ENCODE data around the gene DHRS7B. TPM values are rescaled to one million over a fixed set of nuclear protein-coding genes. Genes with fewer than 3 reads are reported as not detected.
"Not testable (repeated sequence)": the region's sequence is repeated elsewhere in the genome, so short reads cannot be mapped to it uniquely, and the experiment has no call there.

Gene DHRS7B
- polyA plus RNA-seq, 1 of the 3 experiments (the other 2 are of a cell fraction) = 17.8 TPM

GRCh38 chr17:21143695-21144094 lies 16.9 kb downstream of the DHRS7B start (continued):
- TF ChIP-seq CTCF (IDR thresholded peaks at IDR 0.05) = no peak
- no peak for TF ChIP-seq NRF1 (IDR thresholded peaks at IDR 0.05; ENCODE audit: low read depth, low read length)
- TF ChIP-seq CHD2 (IDR thresholded peaks at IDR 0.05; ENCODE audit: low read length, partially characterized antibody) = peak; percentile 34
- TF ChIP-seq RCOR1 (IDR thresholded peaks at IDR 0.05; ENCODE audit: low read length) = peak; percentile 46; the same call in 1 of the 2 replicates
- TF ChIP-seq GABPA (IDR thresholded peaks at IDR 0.05; ENCODE audit: low read depth) = no peak
- no peak for TF ChIP-seq PBX3 (IDR thresholded peaks at IDR 0.05)
- TF ChIP-seq FOSL2 (IDR thresholded peaks at IDR 0.05; ENCODE audit: borderline replicate concordance, low read depth) = no peak
- no peak for TF ChIP-seq JUND (IDR thresholded peaks at IDR 0.05)

GRCh38 chr17:21144299-21144698 lies 17.5 kb downstream of the DHRS7B start:
- H3K4me2 ChIP-seq; H3K9me3 ChIP-seq; H3K4me1 ChIP-seq (ENCODE audit: control insufficient read depth in 1 of 2, insufficient read depth in 2 of 2, low read depth in 1 of 2, low read length in 1 of 2); H3F3A ChIP-seq (replicated peaks; ENCODE audit: insufficient read depth); DNase-seq; H3K27me3 ChIP-seq (ENCODE audit: insufficient read depth); H3K9me2 ChIP-seq; H4K20me1 ChIP-seq (ENCODE audit: insufficient read depth); H3K79me2 ChIP-seq (ENCODE audit: insufficient read depth); H3K9ac ChIP-seq; H2AFZ ChIP-seq (ENCODE audit: low read depth); H3K27ac ChIP-seq (ENCODE audit: low read depth in 2 of 2, low read length in 1 of 2); POLR2A ChIA-PET; H3K36me3 ChIP-seq (replicated peaks in 1 of 2; ENCODE audit: control insufficient read depth in 1 of 2, insufficient read depth in 2 of 2, low read length in 1 of 2); H3K4me3 ChIP-seq (ENCODE audit: low read depth in 2 of 2, low read length in 1 of 2): not testable (repeated sequence)
- WGBS (ENCODE audit: low lambda C conversion rate) = 93% methylated on average over 3 of the region's 3 CpGs
- CTCF ChIA-PET = interaction anchor here (6.8 kb wide), 1 partner anchor 15 kb away, joined by 42 read pairs; no protein-coding TSS in a partner anchor

GRCh38 chr17:21146362-21147015 lies 19.7 kb downstream of the DHRS7B start:
- Histone ChIP-seq H3K4me2 (no peak overlapping the region), H3K79me2 (ENCODE audit: insufficient read depth) (no peaks in the 10 kb centered on the region), H2AFZ (ENCODE audit: low read depth) (no peak overlapping the region), H3K27me3 (ENCODE audit: insufficient read depth) (no peaks in the 10 kb centered on the region), H3F3A (replicated peaks; ENCODE audit: insufficient read depth) (no peaks in the 10 kb centered on the region), H3K9me2 (no peaks in the 10 kb centered on the region), H4K20me1 (ENCODE audit: insufficient read depth) (no peaks in the 10 kb centered on the region), H3K9me3 (no peaks in the 10 kb centered on the region), H3K4me3 (ENCODE audit: low read depth in 2 of 2, low read length in 1 of 2) (no peak overlapping the region), H3K4me1 (ENCODE audit: control insufficient read depth in 1 of 2, insufficient read depth in 2 of 2, low read depth in 1 of 2, low read length in 1 of 2) (peaks cover 0 to 9% of the 10 kb centered on the region in 2 experiments; a peak in 1 of 4 replicates), H3K9ac (no peak overlapping the region), H3K27ac (ENCODE audit: low read depth in 2 of 2, low read length in 1 of 2) (no peak overlapping the region), H3K36me3 (replicated peaks in 1 of 2; ENCODE audit: control insufficient read depth in 1 of 2, insufficient read depth in 2 of 2, low read length in 1 of 2) (no peaks in the 10 kb centered on the region)
- ChIA-PET POLR2A (no interaction called here), CTCF (interaction anchor here (1.3 kb wide), 1 partner anchor 30 kb away, joined by 3 read pairs; no protein-coding TSS in a partner anchor)
- no peak for DNase-seq
- 93% methylated on average over 3 of the region's 3 CpGs for WGBS (ENCODE audit: low lambda C conversion rate)
- no peak for TF ChIP-seq CTCF (IDR thresholded peaks at IDR 0.05)
- TF ChIP-seq EP300 (IDR thresholded peaks at IDR 0.05; ENCODE audit: borderline replicate concordance in 1 of 2, low read depth in 1 of 2, low read length in 1 of 2) = no peak
- TF ChIP-seq POLR2AphosphoS5 (IDR thresholded peaks at IDR 0.05; ENCODE audit: low read depth, low read length) = no peak
- TF ChIP-seq MXI1 (IDR thresholded peaks at IDR 0.05; ENCODE audit: low read depth, low read length) = no peak
- no peak for TF ChIP-seq RCOR1 (IDR thresholded peaks at IDR 0.05; ENCODE audit: low read length)
- TF ChIP-seq MAX (IDR thresholded peaks at IDR 0.05; ENCODE audit: low read depth) = no peak
- TF ChIP-seq ELF1 (IDR thresholded peaks at IDR 0.05) = no peak
- TF ChIP-seq TCF12 (IDR thresholded peaks at IDR 0.05) = no peak
- TF ChIP-seq ZBTB33 (IDR thresholded peaks at IDR 0.05; ENCODE audit: borderline replicate concordance, low read depth) = no peak
- no peak for TF ChIP-seq FOSL2 (IDR thresholded peaks at IDR 0.05; ENCODE audit: borderline replicate concordance, low read depth)
- TF ChIP-seq JUND (IDR thresholded peaks at IDR 0.05) = no peak
- TF ChIP-seq SIN3A (IDR thresholded peaks at IDR 0.05; ENCODE audit: borderline replicate concordance, low read depth, low read length) = no peak
- TF ChIP-seq CHD2 (IDR thresholded peaks at IDR 0.05; ENCODE audit: low read length, partially characterized antibody) = no peak

Measured in SK-N-SH (cell line).